SK-N-SH treated with all-trans-retinoic acid at 6 μM for 48 hours (cell line): Measurements from ENCODE around the gene HLA-DPA1.

Experiments used
- ATAC-seq: fragments of 200-7000 bp; cut with Tn5 transposase; 3 replicates; pipeline ENCODE4 v1.9.1; 2020; ENCODE audit warnings: mild to moderate bottlenecking, moderate library complexity
- CREB5 ChIP-seq: fragments of 250-450 bp; sonication (Bioruptor Pico); IDR thresholded peaks from 2 replicates; pipeline ENCODE4 v1.5.1; 2020; ENCODE audit warnings: low read depth, mild to moderate bottlenecking, moderate library complexity
- CSRNP3 ChIP-seq: fragments of 250-450 bp; sonication (Bioruptor Pico); IDR thresholded peaks from 2 replicates; pipeline ENCODE4 v1.5.1; 2021; ENCODE audit warnings: mild to moderate bottlenecking, moderate library complexity
- ESRRG ChIP-seq: fragments of 250-450 bp; sonication (Bioruptor Pico); IDR thresholded peaks from 2 replicates; pipeline ENCODE4 v1.6.1; 2021; ENCODE audit warnings: mild to moderate bottlenecking
- GLIS3 ChIP-seq: fragments of 250-450 bp; sonication (Bioruptor Pico); IDR thresholded peaks from 2 replicates; pipeline ENCODE4 v1.5.0; 2020; ENCODE audit warnings: mild to moderate bottlenecking, moderate library complexity
- OSR1 ChIP-seq: fragments of 250-450 bp; sonication (Bioruptor Pico); IDR thresholded peaks from 2 replicates; pipeline ENCODE4 v1.8.0; 2022; ENCODE audit warnings: moderate library complexity, mild to moderate bottlenecking, inconsistent platforms
- POU6F1 ChIP-seq: fragments of 250-450 bp; sonication (Bioruptor Pico); IDR thresholded peaks from 2 replicates; pipeline ENCODE4 v1.8.0; 2021; ENCODE audit warnings: low read depth, mild to moderate bottlenecking, moderate library complexity, borderline replicate concordance
- RARB ChIP-seq: fragments of 250-450 bp; sonication (Bioruptor Pico); IDR thresholded peaks from 2 replicates; pipeline ENCODE4 v1.8.0; 2021; ENCODE audit warnings: mild to moderate bottlenecking, moderate library complexity
- TSHZ2 ChIP-seq: fragments of 250-450 bp; sonication (Bioruptor Pico); IDR thresholded peaks from 2 replicates; pipeline ENCODE4 v1.5.0; 2020; ENCODE audit warnings: mild to moderate bottlenecking, moderate library complexity
- ZC3H10 ChIP-seq: fragments of 250-450 bp; sonication (Bioruptor Pico); IDR thresholded peaks from 2 replicates; pipeline ENCODE4 v1.5.1; 2021; ENCODE audit warnings: mild to moderate bottlenecking, moderate library complexity
- ZFP3 ChIP-seq: fragments of 250-450 bp; sonication (Bioruptor Pico); IDR thresholded peaks from 2 replicates; pipeline ENCODE4 v1.5.0; 2020; ENCODE audit warnings: mild to moderate bottlenecking, moderate library complexity
- ZNF565 ChIP-seq: fragments of 450-650 bp; formaldehyde crosslinking; conservative IDR thresholded peaks from 2 replicates; pipeline ENCODE4 v1.5.0; 2020; ENCODE audit warnings: low read depth, mild to moderate bottlenecking, moderate library complexity

The HLA-DPA1 gene

GRCh38 chr6:33015798-33016197, 57.7 kb downstream of the HLA-DPA1 start (continued):
- TF ChIP-seq CSRNP3 (CRISPR knock-in tag) (no peak), ZNF565 (CRISPR knock-in tag) (no peak), ZC3H10 (no peak), ZFP3 (CRISPR knock-in tag) (no peak)

- peak; percentile 92 for ATAC-seq
- TF ChIP-seq TSHZ2 (CRISPR knock-in tag) (no peak), OSR1 (CRISPR knock-in tag) (no peak), ESRRG (CRISPR knock-in tag) (no peak), ZNF565 (CRISPR knock-in tag) (no peak), GLIS3 (CRISPR knock-in tag) (no peak), CREB5 (CRISPR knock-in tag) (no peak), POU6F1 (no peak), RARB (CRISPR knock-in tag) (no peak)
These were observed 58.4 kb downstream of the HLA-DPA1 start for GRCh38 chr6:33014841-33015634.
